Glutamatergic neuron (in vitro differentiated cells): ENCODE results near the gene MVB12B. TPM values are rescaled to one million over a fixed set of nuclear protein-coding genes. Genes with fewer than 3 reads are reported as not detected.

Source experiments
- DNase-seq: peaks from one replicate; pipeline ENCODE4 v3.0.0; 2022
- H3K27ac Mint-ChIP-seq: one replicate; pipeline ENCODE4 v1.8.0; 2020; ENCODE audit warnings: mild to moderate bottlenecking, mixed read lengths, inconsistent platforms; ENCODE audit not compliant: unreplicated experiment
- H3K27me3 Mint-ChIP-seq: one replicate; pipeline ENCODE4 v1.8.0; 2020; ENCODE audit warnings: mild to moderate bottlenecking, moderate library complexity, mixed read lengths, inconsistent platforms; ENCODE audit not compliant: unreplicated experiment
- H3K36me3 Mint-ChIP-seq: one replicate; pipeline ENCODE4 v1.8.0; 2020; ENCODE audit warnings: mild to moderate bottlenecking, mixed read lengths, inconsistent platforms; ENCODE audit not compliant: unreplicated experiment
- H3K4me1 Mint-ChIP-seq: one replicate; pipeline ENCODE4 v1.8.0; 2020; ENCODE audit warnings: mild to moderate bottlenecking, low read depth, mixed read lengths, inconsistent platforms; ENCODE audit not compliant: unreplicated experiment
- H3K4me3 Mint-ChIP-seq: one replicate; pipeline ENCODE4 v1.8.0; 2020; ENCODE audit warnings: mild to moderate bottlenecking, mixed read lengths, inconsistent platforms; ENCODE audit not compliant: unreplicated experiment
- H3K9me3 Mint-ChIP-seq: one replicate; pipeline ENCODE4 v1.8.0; 2020; ENCODE audit warnings: mild to moderate bottlenecking, moderate library complexity, mixed read lengths, inconsistent platforms; ENCODE audit not compliant: unreplicated experiment
- CTCF ChIP-seq: fragments of 200-600 bp; sonication (generic); IDR thresholded peaks from one replicate; pipeline ENCODE4 v1.5.0; 2021; ENCODE audit not compliant: partially characterized antibody, unreplicated experiment
- total RNA-seq: library from RNA; stranded (reverse); fragmentation: NEBNext Ultra II Directional; extraction: Animal tissue kit (Norgen Biotek cat#: 25700); gene quantifications from one replicate; pipeline ENCODE4 v1.2.1, GENCODE V29; 2021; ENCODE audit not compliant: unreplicated experiment

The MVB12B gene
- total RNA-seq, 1 donor from 2014 or later: 41.1 TPM

- peaks cover 4% of the 10 kb centered on the region for H3K36me3 Mint-ChIP-seq
Observed at GRCh38 chr9:126388964-126389708, 62.5 kb downstream of the MVB12B start.

GRCh38 chr9:126389992-126390391 is 63.4 kb downstream of the MVB12B start:
- Mint-ChIP-seq H3K4me1 (peaks cover 7% of the 10 kb centered on the region), H3K4me3 (no peak overlapping the region), H3K27me3 (peaks cover 3% of the 10 kb centered on the region), H3K27ac (no peak overlapping the region), H3K9me3 (no peaks in the 10 kb centered on the region), H3K36me3 (peaks cover 4% of the 10 kb centered on the region)
- no peak for TF ChIP-seq CTCF
- no peak for DNase-seq

More at GRCh38 chr9:126388964-126389708, 62.5 kb downstream of the MVB12B start:
- H3K27me3 Mint-ChIP-seq: peaks cover 3% of the 10 kb centered on the region
- TF ChIP-seq CTCF: no peak
- H3K27ac Mint-ChIP-seq: no peak overlapping the region
- peaks cover 7% of the 10 kb centered on the region for H3K4me1 Mint-ChIP-seq
- H3K9me3 Mint-ChIP-seq: no peaks in the 10 kb centered on the region
- no peak overlapping the region for H3K4me3 Mint-ChIP-seq
- no peak for DNase-seq

- no peak overlapping the region for H3K27ac Mint-ChIP-seq
- no peak for TF ChIP-seq CTCF
- H3K4me1 Mint-ChIP-seq: peaks cover 7% of the 10 kb centered on the region
- H3K36me3 Mint-ChIP-seq: peaks cover 4% of the 10 kb centered on the region
- no peaks in the 10 kb centered on the region for H3K9me3 Mint-ChIP-seq
- H3K4me3 Mint-ChIP-seq: no peak overlapping the region
- DNase-seq: no peak
- peaks cover 3% of the 10 kb centered on the region for H3K27me3 Mint-ChIP-seq
Observed at GRCh38 chr9:126390923-126391322, 64.3 kb downstream of the MVB12B start.

- Mint-ChIP-seq H3K27me3 (peaks cover 3% of the 10 kb centered on the region), H3K36me3 (peaks cover 4% of the 10 kb centered on the region), H3K27ac (no peak overlapping the region), H3K4me3 (no peak overlapping the region), H3K4me1 (peaks cover 3% of the 10 kb centered on the region), H3K9me3 (no peaks in the 10 kb centered on the region)
- TF ChIP-seq CTCF: no peak
- DNase-seq: no peak
Observed at GRCh38 chr9:126391713-126392661, 65.4 kb downstream of the MVB12B start.
